ENCODE measurements around the gene KCNJ5. TPM values are rescaled to one million over a fixed set of nuclear protein-coding genes. Genes with fewer than 3 reads are reported as not detected.

Gene KCNJ5
- total RNA-seq, 1 experiment from 2014 or later: 0.22 TPM

- TF ChIP-seq, protein P1, sequence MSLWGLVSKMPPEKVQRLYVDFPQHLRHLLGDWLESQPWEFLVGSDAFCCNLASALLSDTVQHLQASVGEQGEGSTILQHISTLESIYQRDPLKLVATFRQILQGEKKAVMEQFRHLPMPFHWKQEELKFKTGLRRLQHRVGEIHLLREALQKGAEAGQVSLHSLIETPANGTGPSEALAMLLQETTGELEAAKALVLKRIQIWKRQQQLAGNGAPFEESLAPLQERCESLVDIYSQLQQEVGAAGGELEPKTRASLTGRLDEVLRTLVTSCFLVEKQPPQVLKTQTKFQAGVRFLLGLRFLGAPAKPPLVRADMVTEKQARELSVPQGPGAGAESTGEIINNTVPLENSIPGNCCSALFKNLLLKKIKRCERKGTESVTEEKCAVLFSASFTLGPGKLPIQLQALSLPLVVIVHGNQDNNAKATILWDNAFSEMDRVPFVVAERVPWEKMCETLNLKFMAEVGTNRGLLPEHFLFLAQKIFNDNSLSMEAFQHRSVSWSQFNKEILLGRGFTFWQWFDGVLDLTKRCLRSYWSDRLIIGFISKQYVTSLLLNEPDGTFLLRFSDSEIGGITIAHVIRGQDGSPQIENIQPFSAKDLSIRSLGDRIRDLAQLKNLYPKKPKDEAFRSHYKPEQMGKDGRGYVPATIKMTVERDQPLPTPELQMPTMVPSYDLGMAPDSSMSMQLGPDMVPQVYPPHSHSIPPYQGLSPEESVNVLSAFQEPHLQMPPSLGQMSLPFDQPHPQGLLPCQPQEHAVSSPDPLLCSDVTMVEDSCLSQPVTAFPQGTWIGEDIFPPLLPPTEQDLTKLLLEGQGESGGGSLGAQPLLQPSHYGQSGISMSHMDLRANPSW (CRISPR knock-in tag; conservative IDR thresholded peaks at IDR 0.05; ENCODE audit: low read depth): no peak
- TF ChIP-seq MXD4 (CRISPR knock-in tag; IDR thresholded peaks at IDR 0.05; ENCODE audit: borderline replicate concordance) (no peak), ZNF416 (CRISPR knock-in tag; IDR thresholded peaks at IDR 0.05) (no peak), NFYB (CRISPR knock-in tag; conservative IDR thresholded peaks at IDR 0.05; ENCODE audit: low read depth) (no peak)
Observed at GRCh38 chr11:128916681-128917080, 25.5 kb downstream of the KCNJ5 start (continued).

GRCh38 chr11:128917144-128917724, 26.1 kb downstream of the KCNJ5 start:
- Mint-ChIP-seq H3K4me3 (no peak overlapping the region), H3K27me3 (ENCODE audit: low read depth) (peaks cover 23% of the 10 kb centered on the region), H3K36me3 (no peaks in the 10 kb centered on the region), H3K4me1 (no peaks in the 10 kb centered on the region), H3K27ac (no peak overlapping the region), H3K9me3 (peaks cover 10% of the 10 kb centered on the region)
- CTCF ChIA-PET: interaction anchor here (1.3 kb wide), 1 partner anchor 11 kb away, joined by 5 read pairs; no protein-coding TSS in a partner anchor
- POLR2A ChIA-PET: no interaction called here
- DNase-seq (ENCODE audit: low spot score) (no peak), ATAC-seq (no peak)
- TF ChIP-seq, protein P1 (CRISPR knock-in tag; conservative IDR thresholded peaks at IDR 0.05; ENCODE audit: low read depth): no peak
- TF ChIP-seq, protein P2, sequence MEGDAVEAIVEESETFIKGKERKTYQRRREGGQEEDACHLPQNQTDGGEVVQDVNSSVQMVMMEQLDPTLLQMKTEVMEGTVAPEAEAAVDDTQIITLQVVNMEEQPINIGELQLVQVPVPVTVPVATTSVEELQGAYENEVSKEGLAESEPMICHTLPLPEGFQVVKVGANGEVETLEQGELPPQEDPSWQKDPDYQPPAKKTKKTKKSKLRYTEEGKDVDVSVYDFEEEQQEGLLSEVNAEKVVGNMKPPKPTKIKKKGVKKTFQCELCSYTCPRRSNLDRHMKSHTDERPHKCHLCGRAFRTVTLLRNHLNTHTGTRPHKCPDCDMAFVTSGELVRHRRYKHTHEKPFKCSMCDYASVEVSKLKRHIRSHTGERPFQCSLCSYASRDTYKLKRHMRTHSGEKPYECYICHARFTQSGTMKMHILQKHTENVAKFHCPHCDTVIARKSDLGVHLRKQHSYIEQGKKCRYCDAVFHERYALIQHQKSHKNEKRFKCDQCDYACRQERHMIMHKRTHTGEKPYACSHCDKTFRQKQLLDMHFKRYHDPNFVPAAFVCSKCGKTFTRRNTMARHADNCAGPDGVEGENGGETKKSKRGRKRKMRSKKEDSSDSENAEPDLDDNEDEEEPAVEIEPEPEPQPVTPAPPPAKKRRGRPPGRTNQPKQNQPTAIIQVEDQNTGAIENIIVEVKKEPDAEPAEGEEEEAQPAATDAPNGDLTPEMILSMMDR (IDR thresholded peaks at IDR 0.05): no peak
- TF ChIP-seq NFYB (CRISPR knock-in tag; conservative IDR thresholded peaks at IDR 0.05; ENCODE audit: low read depth) (no peak), IRF1 (CRISPR knock-in tag; IDR thresholded peaks at IDR 0.05) (no peak), NR3C1 (CRISPR knock-in tag; conservative IDR thresholded peaks at IDR 0.05; ENCODE audit: low read depth) (no peak), TP53 (CRISPR knock-in tag; IDR thresholded peaks at IDR 0.05) (no peak), ELF4 (CRISPR knock-in tag; IDR thresholded peaks at IDR 0.05; ENCODE audit: low read depth) (no peak), EMX1 (CRISPR knock-in tag; IDR thresholded peaks at IDR 0.05) (no peak)
- TF ChIP-seq, protein P3, sequence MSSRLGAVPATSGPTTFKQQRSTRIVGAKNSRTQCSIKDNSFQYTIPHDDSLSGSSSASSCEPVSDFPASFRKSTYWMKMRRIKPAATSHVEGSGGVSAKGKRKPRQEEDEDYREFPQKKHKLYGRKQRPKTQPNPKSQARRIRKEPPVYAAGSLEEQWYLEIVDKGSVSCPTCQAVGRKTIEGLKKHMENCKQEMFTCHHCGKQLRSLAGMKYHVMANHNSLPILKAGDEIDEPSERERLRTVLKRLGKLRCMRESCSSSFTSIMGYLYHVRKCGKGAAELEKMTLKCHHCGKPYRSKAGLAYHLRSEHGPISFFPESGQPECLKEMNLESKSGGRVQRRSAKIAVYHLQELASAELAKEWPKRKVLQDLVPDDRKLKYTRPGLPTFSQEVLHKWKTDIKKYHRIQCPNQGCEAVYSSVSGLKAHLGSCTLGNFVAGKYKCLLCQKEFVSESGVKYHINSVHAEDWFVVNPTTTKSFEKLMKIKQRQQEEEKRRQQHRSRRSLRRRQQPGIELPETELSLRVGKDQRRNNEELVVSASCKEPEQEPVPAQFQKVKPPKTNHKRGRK (CRISPR knock-in tag; IDR thresholded peaks at IDR 0.05; ENCODE audit: borderline replicate concordance): no peak

DNA sequence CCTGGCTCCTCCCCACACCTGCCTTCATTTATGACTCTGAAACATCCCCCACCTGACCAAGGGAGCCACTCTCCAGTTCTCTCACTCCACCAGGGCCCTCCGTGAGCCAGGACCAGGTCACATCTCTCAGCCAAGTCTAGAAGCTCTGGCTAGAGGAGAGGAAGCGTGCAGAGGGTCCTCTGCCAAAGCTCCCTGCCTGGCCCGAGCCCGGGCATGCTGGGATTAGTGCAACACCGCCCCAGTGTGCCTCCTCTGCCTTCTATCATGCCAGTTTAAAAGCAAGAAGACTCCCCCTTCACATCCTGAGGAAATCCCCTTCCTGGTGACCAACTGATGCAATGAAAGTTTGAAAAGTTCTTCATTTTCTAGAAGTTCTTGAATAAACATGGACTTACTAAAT, 28.1 kb downstream of the KCNJ5 start:
- Mint-ChIP-seq H3K4me1 (peaks cover 2% of the 10 kb centered on the region; the same call in 1 of the 2 replicates), H3K27ac (no peak overlapping the region), H3K9me3 (peaks cover 9% of the 10 kb centered on the region), H3K4me3 (no peak overlapping the region), H3K36me3 (no peaks in the 10 kb centered on the region), H3K27me3 (ENCODE audit: low read depth) (peaks cover 31% of the 10 kb centered on the region)
- ChIA-PET CTCF (interaction anchor here (0.6 to 2.3 kb wide), 3 partner anchors 14 to 37 kb away, joined by 3 to 15 read pairs (median 9); no protein-coding TSS in a partner anchor), POLR2A (interaction anchor here (0.6 kb wide), 1 partner anchor 76 kb away, joined by 3 read pairs; no protein-coding TSS in a partner anchor)
- ATAC-seq: no peak
- no peak for DNase-seq (ENCODE audit: low spot score)
- TF ChIP-seq, protein P4, sequence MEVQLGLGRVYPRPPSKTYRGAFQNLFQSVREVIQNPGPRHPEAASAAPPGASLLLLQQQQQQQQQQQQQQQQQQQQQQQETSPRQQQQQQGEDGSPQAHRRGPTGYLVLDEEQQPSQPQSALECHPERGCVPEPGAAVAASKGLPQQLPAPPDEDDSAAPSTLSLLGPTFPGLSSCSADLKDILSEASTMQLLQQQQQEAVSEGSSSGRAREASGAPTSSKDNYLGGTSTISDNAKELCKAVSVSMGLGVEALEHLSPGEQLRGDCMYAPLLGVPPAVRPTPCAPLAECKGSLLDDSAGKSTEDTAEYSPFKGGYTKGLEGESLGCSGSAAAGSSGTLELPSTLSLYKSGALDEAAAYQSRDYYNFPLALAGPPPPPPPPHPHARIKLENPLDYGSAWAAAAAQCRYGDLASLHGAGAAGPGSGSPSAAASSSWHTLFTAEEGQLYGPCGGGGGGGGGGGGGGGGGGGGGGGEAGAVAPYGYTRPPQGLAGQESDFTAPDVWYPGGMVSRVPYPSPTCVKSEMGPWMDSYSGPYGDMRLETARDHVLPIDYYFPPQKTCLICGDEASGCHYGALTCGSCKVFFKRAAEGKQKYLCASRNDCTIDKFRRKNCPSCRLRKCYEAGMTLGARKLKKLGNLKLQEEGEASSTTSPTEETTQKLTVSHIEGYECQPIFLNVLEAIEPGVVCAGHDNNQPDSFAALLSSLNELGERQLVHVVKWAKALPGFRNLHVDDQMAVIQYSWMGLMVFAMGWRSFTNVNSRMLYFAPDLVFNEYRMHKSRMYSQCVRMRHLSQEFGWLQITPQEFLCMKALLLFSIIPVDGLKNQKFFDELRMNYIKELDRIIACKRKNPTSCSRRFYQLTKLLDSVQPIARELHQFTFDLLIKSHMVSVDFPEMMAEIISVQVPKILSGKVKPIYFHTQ (CRISPR knock-in tag; IDR thresholded peaks at IDR 0.05): no peak
- TF ChIP-seq FOXP4 (CRISPR knock-in tag; IDR thresholded peaks at IDR 0.05): no peak

All from WTC11 (cell line).